ENCODE measurements around the gene HMOX2.

The HMOX2 gene

GRCh38 chr16:4525634-4526277 is 49.6 kb downstream of the HMOX2 start:
- DNase-seq: no peak

- DNase-seq: no peak
Observed at GRCh38 chr16:4529085-4530060, 53.2 kb downstream of the HMOX2 start.

- DNase-seq: no peak
Observed at GRCh38 chr16:4531811-4532210, 55.6 kb downstream of the HMOX2 start.

GRCh38 chr16:4532238-4532637 is 56.0 kb downstream of the HMOX2 start:
- DNase-seq: no peak

- no peak for DNase-seq
Observed at GRCh38 chr16:4533490-4533889, 57.3 kb downstream of the HMOX2 start.

- DNase-seq: no peak
Observed at GRCh38 chr16:4534151-4534790, 58.1 kb downstream of the HMOX2 start.

- DNase-seq: no peak
Observed at GRCh38 chr16:4535627-4536108, 59.5 kb downstream of the HMOX2 start.

GRCh38 chr16:4536391-4537106 is 60.4 kb downstream of the HMOX2 start:
- DNase-seq: no peak

- DNase-seq: no peak
Observed at GRCh38 chr16:4537376-4538343, 61.5 kb downstream of the HMOX2 start.

GRCh38 chr16:4538350-4539235 is 62.4 kb downstream of the HMOX2 start, which contains the start of gene CDIP1:
Gene CDIP1 (minus strand): TSS chr16:4538773. CDS start chr16:4514130, 24,643 bp downstream.
- DNase-seq: peak; percentile 95

- no peak for DNase-seq
Observed at GRCh38 chr16:4539716-4540284, 63.6 kb downstream of the HMOX2 start.

GRCh38 chr16:4544473-4544872 is 68.3 kb downstream of the HMOX2 start:
- DNase-seq: no peak

- DNase-seq: no peak
Observed at GRCh38 chr16:4548124-4548523, 71.9 kb downstream of the HMOX2 start.

- no peak for DNase-seq
Observed at GRCh38 chr16:4550591-4550990, 74.4 kb downstream of the HMOX2 start.

- no peak for DNase-seq
Observed at GRCh38 chr16:4552541-4552940, 76.3 kb downstream of the HMOX2 start.

GRCh38 chr16:4556112-4556511 is 79.9 kb downstream of the HMOX2 start, which contains the start of gene C16orf96:
Gene C16orf96 (plus strand): TSS chr16:4556340. CDS start chr16:4556490, 150 bp downstream.
- DNase-seq: no peak

GRCh38 chr16:4556580-4556979 is 80.4 kb downstream of the HMOX2 start:
- no peak for DNase-seq

GRCh38 chr16:4557973-4558372 is 81.8 kb downstream of the HMOX2 start:
- DNase-seq: no peak
